B cell (primary cell): Measurements from ENCODE around the gene RPS15A. TPM values are rescaled to one million over a fixed set of nuclear protein-coding genes. Genes with fewer than 3 reads are reported as not detected.

Experiments used
- ATAC-seq: fragments of 200-7000 bp; cut with Tn5 transposase; one replicate; pipeline ENCODE4 v1.10.0; 2021; ENCODE audit warnings: low read depth, mild to moderate bottlenecking, moderate number of reproducible peaks, moderate library complexity
- CTCF ChIA-PET: fragments of 350-600 bp; sonication (Branson Sonifier 250); formaldehyde crosslinking; loops from one replicate; lab custom pipeline; 2021; ENCODE audit warnings: antibody characterized with exemption, inconsistent platforms; lab: Charles Lee
- POLR2A ChIA-PET: fragments of 350-600 bp; sonication (Branson Sonifier 250); formaldehyde crosslinking; loops from one replicate; lab custom pipeline; 2021; ENCODE audit warnings: antibody characterized with exemption; lab: Charles Lee
- DNase-seq: peaks from one replicate; pipeline ENCODE4 v3.0.0; 2013
- H2AFZ ChIP-seq: 2 replicates; pipeline ENCODE4 v1.6.1; 2012; ENCODE audit warnings: mild to moderate bottlenecking, low read depth, low read length; ENCODE audit not compliant: insufficient read depth, poor library complexity, severe bottlenecking
- H3K27ac ChIP-seq, 2 donors: 1 replicate in 1 of 2; 2 replicates in 1 of 2; pipeline ENCODE4 v1.5.1; 2012 to 2013; ENCODE audit warnings: low read length in 2 of 2, mild to moderate bottlenecking in 2 of 2, moderate library complexity in 1 of 2
- H3K27me3 ChIP-seq, 4 experiments: fragments of 200-600 bp in 1 of 4; sonication (generic) in 1 of 4; replicated peaks in 1 of 4; 1 replicate in 2 of 4; 2 replicates in 2 of 4; pipeline versions ENCODE4 v1.6.1 to v1.7.0; 2013 to 2016; ENCODE audit warnings: low read length in 3 of 4, mild to moderate bottlenecking in 2 of 4, mixed read lengths in 1 of 4, moderate library complexity in 1 of 4; ENCODE audit not compliant: insufficient read depth in 4 of 4, control insufficient read depth in 3 of 4; ENCODE audit errors: control extremely low read depth in 1 of 4
- H3K36me3 ChIP-seq, 2 experiments: replicated peaks in 1 of 2; 1 replicate in 1 of 2; 2 replicates in 1 of 2; pipeline versions ENCODE4 v1.6.1 to v1.7.1; 2013; ENCODE audit warnings: low read length in 1 of 2; ENCODE audit not compliant: insufficient read depth in 2 of 2, control insufficient read depth in 1 of 2; ENCODE audit errors: control extremely low read depth in 1 of 2, extremely low read depth in 1 of 2
- H3K4me1 ChIP-seq, 2 donors: fragments of 200-600 bp in 1 of 2; sonication (generic) in 1 of 2; 1 replicate in 1 of 2; 2 replicates in 1 of 2; pipeline versions ENCODE4 v1.5.1 to v1.6.1; 2013 to 2017; ENCODE audit warnings: low read length in 2 of 2; ENCODE audit not compliant: control insufficient read depth in 2 of 2, insufficient read depth in 2 of 2
- H3K4me2 ChIP-seq: replicated peaks from 2 replicates; pipeline ENCODE3; 2012; ENCODE audit warnings: mild to moderate bottlenecking, low read depth, low read length; ENCODE audit not compliant: poor library complexity, severe bottlenecking
- H3K4me3 ChIP-seq, 5 experiments: fragments of 200-600 bp in 1 of 5; sonication (generic) in 1 of 5; 1 replicate in 3 of 5; 2 replicates in 2 of 5; pipeline versions ENCODE4 v1.5.1 to v1.7.0; 2011 to 2016; ENCODE audit warnings: low read length in 4 of 5, mild to moderate bottlenecking in 4 of 5, low read depth in 2 of 5, control low read depth in 1 of 5, moderate library complexity in 1 of 5; ENCODE audit not compliant: insufficient read depth in 1 of 5; ENCODE audit errors: control extremely low read depth in 1 of 5, extremely low read depth in 1 of 5
- H3K79me2 ChIP-seq: fragments of 200-600 bp; sonication (generic); one replicate; pipeline ENCODE4 v1.6.0; 2016; ENCODE audit warnings: low read length; ENCODE audit not compliant: control insufficient read depth, insufficient read depth
- H3K9ac ChIP-seq: fragments of 200-600 bp; sonication (generic); 2 replicates; pipeline ENCODE4 v1.6.1; 2017; ENCODE audit warnings: mild to moderate bottlenecking, low read length, moderate library complexity
- H3K9me3 ChIP-seq, 3 donors: one replicate each; pipeline versions ENCODE4 v1.6.1 to v1.7.1; 2013; ENCODE audit warnings: low read length in 2 of 3; ENCODE audit not compliant: control insufficient read depth in 2 of 3, insufficient read depth in 1 of 3; ENCODE audit errors: control extremely low read depth in 1 of 3
- H4K20me1 ChIP-seq: 2 replicates; pipeline ENCODE4 v1.6.0; 2012; ENCODE audit warnings: mild to moderate bottlenecking, low read length; ENCODE audit not compliant: insufficient read depth, control insufficient read depth, poor library complexity, severe bottlenecking
- H3K27ac Mint-ChIP-seq: one replicate; pipeline ENCODE4 v1.8.0; 2021; ENCODE audit warnings: mixed read lengths
- H3K27me3 Mint-ChIP-seq: one replicate; pipeline ENCODE4 v1.8.0; 2021; ENCODE audit warnings: mixed read lengths
- H3K4me1 Mint-ChIP-seq: one replicate; pipeline ENCODE4 v1.8.0; 2021; ENCODE audit warnings: mixed read lengths
- H3K4me3 Mint-ChIP-seq: one replicate; pipeline ENCODE4 v1.8.0; 2021; ENCODE audit warnings: mixed read lengths
- H3K9me3 Mint-ChIP-seq: one replicate; pipeline ENCODE4 v1.8.0; 2022; ENCODE audit warnings: mixed read lengths; ENCODE audit not compliant: insufficient read depth
- CTCF ChIP-seq: fragments of 200-600 bp; IDR thresholded peaks from one replicate; pipeline ENCODE4 v1.8.0; 2022; ENCODE audit warnings: antibody characterized with exemption, mild to moderate bottlenecking
- EZH2 ChIP-seq: IDR thresholded peaks from 2 replicates; pipeline ENCODE4 v1.6.1; 2012; ENCODE audit warnings: borderline replicate concordance, low read depth, mild to moderate bottlenecking, moderate library complexity, low read length; ENCODE audit not compliant: insufficient read depth, poor library complexity, severe bottlenecking
- WGBS: methylation state at CpG from one replicate; pipeline ENCODE4 v1.1.5; 2013; ENCODE audit warnings: missing lambda C conversion rate; ENCODE audit not compliant: insufficient coverage; 5-methylcytosine and 5-hydroxymethylcytosine counted together
- intact Hi-C: fragments of 100-400 bp; cut with micrococcal nuclease; formaldehyde crosslinking; loops from one replicate; pipeline ENCODE4 v1.10.0; 2022
- polyA plus RNA-seq: library from polyadenylated mRNA; depleted of rRNA; stranded (reverse); fragments of >200 nt; gene quantifications from 2 replicates; pipeline ENCODE4 v1.2.3, GENCODE V29; 2012
- total RNA-seq, 2 donors: library from RNA; stranded (reverse); fragments of 120-200 nt in 1 of 2; gene quantifications; 1 replicate in 1 of 2; 2 replicates in 1 of 2; pipeline versions ENCODE4 v1.2.3 to v1.2.4, GENCODE V29; 2013 to 2022

The RPS15A gene
- total and polyA plus RNA-seq, 2 donors (not counting 1 experiment from before 2014, with no cell fraction given): 2,321 to 5,957 TPM

DNA sequence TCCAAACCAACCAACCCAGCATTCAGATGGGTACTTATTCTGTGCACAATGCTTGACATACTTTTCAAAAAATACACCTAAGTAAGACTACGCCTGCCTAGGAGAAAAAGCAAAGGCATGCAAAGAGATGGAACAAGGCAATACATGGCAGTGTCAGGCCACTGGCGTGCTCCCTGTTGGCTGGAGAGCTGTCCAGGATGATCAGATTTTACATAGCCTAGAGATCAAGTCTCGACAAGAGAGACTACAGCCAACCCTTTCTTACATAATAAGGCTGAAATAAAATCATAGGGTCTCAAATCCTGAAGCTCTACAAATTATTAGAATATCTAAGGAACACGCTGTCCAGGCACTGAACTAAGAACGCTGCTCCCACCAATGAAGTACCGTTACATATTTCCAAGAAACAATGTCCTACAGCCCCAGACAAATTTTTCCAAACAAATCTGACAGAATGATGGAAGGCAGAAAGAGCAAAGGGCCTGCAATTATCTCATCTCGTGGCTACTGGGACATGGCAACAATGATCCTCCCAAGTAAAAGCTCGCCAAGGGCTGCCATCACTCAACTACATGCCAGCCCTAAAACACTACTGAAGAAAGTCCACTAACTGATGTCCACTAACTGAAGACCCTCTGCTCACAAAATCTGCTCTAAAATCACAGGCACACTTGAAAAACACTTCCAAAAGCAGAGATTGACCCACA lies 5.1 kb downstream of the RPS15A start:
- intact Hi-C loops: no loop called here
- no peak overlapping the region for H3K4me3 ChIP-seq
- H3K4me1 ChIP-seq: peaks cover 20 to 34% of the 10 kb centered on the region in 2 donors
- ChIA-PET POLR2A (no interaction called here), CTCF (interaction anchor here (0.5 kb wide), 1 partner anchor 36 kb away, joined by 3 read pairs; no protein-coding TSS in a partner anchor)
- H2AFZ ChIP-seq: no peak overlapping the region
- no peaks in the 10 kb centered on the region for H3K9me3 ChIP-seq
- 89% methylated on average over 7 of the region's 8 CpGs for WGBS
- Mint-ChIP-seq H3K27me3 (no peaks in the 10 kb centered on the region), H3K9me3 (no peaks in the 10 kb centered on the region), H3K4me1 (peaks cover 44% of the 10 kb centered on the region), H3K27ac (no peak overlapping the region), H3K4me3 (no peak overlapping the region)
- H4K20me1 ChIP-seq: peaks cover 54% of the 10 kb centered on the region
- no peak overlapping the region for H3K9ac ChIP-seq
- H3K36me3 ChIP-seq: peaks cover 9 to 63% of the 10 kb centered on the region in 2 experiments
- no peak overlapping the region for H3K4me2 ChIP-seq
- no peak for ATAC-seq
- H3K27ac ChIP-seq: no peak overlapping the region
- no peak for DNase-seq
- no peaks in the 10 kb centered on the region for H3K27me3 ChIP-seq
- peaks cover 24% of the 10 kb centered on the region for H3K79me2 ChIP-seq
- TF ChIP-seq EZH2 (no peak), CTCF (no peak)
